HepG2 (cell line): Measurements from ENCODE around the gene INHBE. TPM values are rescaled to one million over a fixed set of nuclear protein-coding genes. Genes with fewer than 3 reads are reported as not detected.

Source experiments
- CENPX ChIP-seq: sonication (generic); formaldehyde crosslinking; IDR thresholded peaks from 2 replicates; pipeline ENCODE4 v1.9.0; 2021; ENCODE audit warnings: mild to moderate bottlenecking, missing genetic modification reagents, moderate library complexity
- HNRNPL ChIP-seq: fragments of 200-400 bp; formaldehyde crosslinking; IDR thresholded peaks from 2 replicates; pipeline ENCODE4 v1.6.1; 2017; ENCODE audit warnings: mild to moderate bottlenecking, low read depth, low read length
- TGIF2 ChIP-seq: IDR thresholded peaks from 2 replicates; pipeline ENCODE4 v1.6.1; 2016; ENCODE audit warnings: control low read depth, missing compliant biosample characterization
- ZBTB42 ChIP-seq: sonication (generic); formaldehyde crosslinking; IDR thresholded peaks from 2 replicates; pipeline ENCODE4 v1.5.0; 2020; ENCODE audit warnings: mild to moderate bottlenecking, missing genetic modification reagents
- ZKSCAN1 ChIP-seq: fragments of 150-350 bp; IDR thresholded peaks from 2 replicates; pipeline ENCODE4 v1.6.1; 2014; ENCODE audit warnings: low read length
- ZNF143 ChIP-seq: sonication (generic); formaldehyde crosslinking; IDR thresholded peaks from 2 replicates; pipeline ENCODE4 v1.4.0; 2020; ENCODE audit warnings: missing genetic modification reagents
- ZNF225 ChIP-seq: sonication (generic); formaldehyde crosslinking; IDR thresholded peaks from 2 replicates; pipeline ENCODE4 v1.4.0; 2020; ENCODE audit warnings: mild to moderate bottlenecking, missing genetic modification reagents
- ZNF33A ChIP-seq: sonication (generic); formaldehyde crosslinking; IDR thresholded peaks from 2 replicates; pipeline ENCODE4 v1.5.1; 2020; ENCODE audit warnings: missing genetic modification reagents, mild to moderate bottlenecking, moderate library complexity, borderline replicate concordance
- polyA plus RNA-seq, 8 experiments: library from polyadenylated mRNA; depleted of rRNA in 3 of 8; stranded (reverse) in 7 of 8; unstranded in 1 of 8; fragments of >200 nt; fragmentation: Illumina TruSeq in 4 of 8; extraction: Trizol in 4 of 8; gene quantifications; 2 replicates each; pipeline versions ENCODE4 v1.2.1 to v1.2.3, GENCODE V29; 2011 to 2016; ENCODE audit warnings: low read depth in 4 of 8, missing spikeins in 1 of 8, mixed read lengths in 1 of 8; ENCODE audit not compliant: insufficient read depth in 1 of 8
- total RNA-seq, 5 experiments: library from RNA; depleted of rRNA; stranded (reverse); fragments of >200 nt; fragmentation: Illumina TruSeq; extraction: Trizol; gene quantifications; 2 replicates each; pipeline ENCODE4 v1.2.3, GENCODE V29; 2016; ENCODE audit warnings: low read depth in 1 of 5
- TF ChIP-seq, protein P1 (sequence below): sonication (generic); formaldehyde crosslinking; IDR thresholded peaks from 2 replicates; pipeline ENCODE4 v1.9.0; 2022; ENCODE audit warnings: missing genetic modification reagents, mild to moderate bottlenecking, borderline replicate concordance
- TF ChIP-seq, protein P2 (sequence below): sonication (generic); formaldehyde crosslinking; IDR thresholded peaks from 2 replicates; pipeline ENCODE4 v1.5.1; 2020; ENCODE audit warnings: mild to moderate bottlenecking, missing genetic modification reagents, borderline replicate concordance
- TF ChIP-seq, protein P3 (sequence below), 2 experiments: fragments of 450-650 bp in 1 of 2; sonication (generic) in 1 of 2; formaldehyde crosslinking; IDR thresholded peaks; 2 replicates each; pipeline versions ENCODE4 v1.5.0 to v1.8.0; 2020 to 2022; ENCODE audit warnings: mild to moderate bottlenecking in 1 of 2, missing genetic modification reagents in 1 of 2

The INHBE gene
- total and polyA plus RNA-seq, 2 of the 13 experiments (the other 11 are each of a cell fraction or from before 2014, with no cell fraction given): 17.0 to 32.0 TPM

DNA sequence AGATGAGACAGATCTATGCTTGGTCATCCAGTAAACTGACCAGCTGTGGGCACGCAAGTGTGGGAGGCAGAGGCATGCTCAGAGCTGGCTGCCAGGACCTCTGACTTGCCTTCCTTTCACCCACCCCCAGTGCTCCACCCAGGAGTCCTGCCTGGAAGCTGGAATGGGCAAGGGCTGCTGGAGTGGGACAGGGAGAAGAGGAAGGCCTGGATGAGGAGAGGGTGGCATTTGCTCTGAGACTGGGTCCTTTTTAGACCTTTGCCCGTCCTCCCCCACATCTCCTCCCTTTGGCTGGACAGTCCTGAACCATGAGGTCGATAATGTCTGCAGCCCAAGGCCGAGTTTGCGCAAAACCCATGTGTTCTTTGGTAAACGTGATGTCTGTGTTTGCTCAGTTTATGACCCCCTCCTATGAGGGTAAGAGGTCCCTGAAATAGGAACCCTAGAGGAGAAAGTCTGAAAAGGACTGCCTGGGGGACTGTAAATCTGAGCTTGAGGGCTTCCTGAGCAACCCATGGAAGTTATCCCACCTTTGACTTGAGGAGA is 3.8 kb upstream of the INHBE start (continued):
- TF ChIP-seq ZNF33A (CRISPR knock-in tag) (peak; percentile 87; the same call in 1 of the 2 replicates), ZNF143 (no peak), ZBTB42 (CRISPR knock-in tag) (no peak), ZKSCAN1 (no peak), TGIF2 (CRISPR knock-in tag) (peak; percentile 87; the same call in 1 of the 2 replicates), CENPX (CRISPR knock-in tag) (no peak), HNRNPL (peak; percentile 89), ZNF225 (CRISPR knock-in tag) (peak; percentile 82; the same call in 1 of the 2 replicates)
- TF ChIP-seq, protein P1, sequence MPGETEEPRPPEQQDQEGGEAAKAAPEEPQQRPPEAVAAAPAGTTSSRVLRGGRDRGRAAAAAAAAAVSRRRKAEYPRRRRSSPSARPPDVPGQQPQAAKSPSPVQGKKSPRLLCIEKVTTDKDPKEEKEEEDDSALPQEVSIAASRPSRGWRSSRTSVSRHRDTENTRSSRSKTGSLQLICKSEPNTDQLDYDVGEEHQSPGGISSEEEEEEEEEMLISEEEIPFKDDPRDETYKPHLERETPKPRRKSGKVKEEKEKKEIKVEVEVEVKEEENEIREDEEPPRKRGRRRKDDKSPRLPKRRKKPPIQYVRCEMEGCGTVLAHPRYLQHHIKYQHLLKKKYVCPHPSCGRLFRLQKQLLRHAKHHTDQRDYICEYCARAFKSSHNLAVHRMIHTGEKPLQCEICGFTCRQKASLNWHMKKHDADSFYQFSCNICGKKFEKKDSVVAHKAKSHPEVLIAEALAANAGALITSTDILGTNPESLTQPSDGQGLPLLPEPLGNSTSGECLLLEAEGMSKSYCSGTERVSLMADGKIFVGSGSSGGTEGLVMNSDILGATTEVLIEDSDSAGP (CRISPR knock-in tag): peak; percentile 72
- TF ChIP-seq, protein P2, sequence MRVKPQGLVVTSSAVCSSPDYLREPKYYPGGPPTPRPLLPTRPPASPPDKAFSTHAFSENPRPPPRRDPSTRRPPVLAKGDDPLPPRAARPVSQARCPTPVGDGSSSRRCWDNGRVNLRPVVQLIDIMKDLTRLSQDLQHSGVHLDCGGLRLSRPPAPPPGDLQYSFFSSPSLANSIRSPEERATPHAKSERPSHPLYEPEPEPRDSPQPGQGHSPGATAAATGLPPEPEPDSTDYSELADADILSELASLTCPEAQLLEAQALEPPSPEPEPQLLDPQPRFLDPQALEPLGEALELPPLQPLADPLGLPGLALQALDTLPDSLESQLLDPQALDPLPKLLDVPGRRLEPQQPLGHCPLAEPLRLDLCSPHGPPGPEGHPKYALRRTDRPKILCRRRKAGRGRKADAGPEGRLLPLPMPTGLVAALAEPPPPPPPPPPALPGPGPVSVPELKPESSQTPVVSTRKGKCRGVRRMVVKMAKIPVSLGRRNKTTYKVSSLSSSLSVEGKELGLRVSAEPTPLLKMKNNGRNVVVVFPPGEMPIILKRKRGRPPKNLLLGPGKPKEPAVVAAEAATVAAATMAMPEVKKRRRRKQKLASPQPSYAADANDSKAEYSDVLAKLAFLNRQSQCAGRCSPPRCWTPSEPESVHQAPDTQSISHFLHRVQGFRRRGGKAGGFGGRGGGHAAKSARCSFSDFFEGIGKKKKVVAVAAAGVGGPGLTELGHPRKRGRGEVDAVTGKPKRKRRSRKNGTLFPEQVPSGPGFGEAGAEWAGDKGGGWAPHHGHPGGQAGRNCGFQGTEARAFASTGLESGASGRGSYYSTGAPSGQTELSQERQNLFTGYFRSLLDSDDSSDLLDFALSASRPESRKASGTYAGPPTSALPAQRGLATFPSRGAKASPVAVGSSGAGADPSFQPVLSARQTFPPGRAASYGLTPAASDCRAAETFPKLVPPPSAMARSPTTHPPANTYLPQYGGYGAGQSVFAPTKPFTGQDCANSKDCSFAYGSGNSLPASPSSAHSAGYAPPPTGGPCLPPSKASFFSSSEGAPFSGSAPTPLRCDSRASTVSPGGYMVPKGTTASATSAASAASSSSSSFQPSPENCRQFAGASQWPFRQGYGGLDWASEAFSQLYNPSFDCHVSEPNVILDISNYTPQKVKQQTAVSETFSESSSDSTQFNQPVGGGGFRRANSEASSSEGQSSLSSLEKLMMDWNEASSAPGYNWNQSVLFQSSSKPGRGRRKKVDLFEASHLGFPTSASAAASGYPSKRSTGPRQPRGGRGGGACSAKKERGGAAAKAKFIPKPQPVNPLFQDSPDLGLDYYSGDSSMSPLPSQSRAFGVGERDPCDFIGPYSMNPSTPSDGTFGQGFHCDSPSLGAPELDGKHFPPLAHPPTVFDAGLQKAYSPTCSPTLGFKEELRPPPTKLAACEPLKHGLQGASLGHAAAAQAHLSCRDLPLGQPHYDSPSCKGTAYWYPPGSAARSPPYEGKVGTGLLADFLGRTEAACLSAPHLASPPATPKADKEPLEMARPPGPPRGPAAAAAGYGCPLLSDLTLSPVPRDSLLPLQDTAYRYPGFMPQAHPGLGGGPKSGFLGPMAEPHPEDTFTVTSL (CRISPR knock-in tag): peak; percentile 97
- TF ChIP-seq, protein P3, sequence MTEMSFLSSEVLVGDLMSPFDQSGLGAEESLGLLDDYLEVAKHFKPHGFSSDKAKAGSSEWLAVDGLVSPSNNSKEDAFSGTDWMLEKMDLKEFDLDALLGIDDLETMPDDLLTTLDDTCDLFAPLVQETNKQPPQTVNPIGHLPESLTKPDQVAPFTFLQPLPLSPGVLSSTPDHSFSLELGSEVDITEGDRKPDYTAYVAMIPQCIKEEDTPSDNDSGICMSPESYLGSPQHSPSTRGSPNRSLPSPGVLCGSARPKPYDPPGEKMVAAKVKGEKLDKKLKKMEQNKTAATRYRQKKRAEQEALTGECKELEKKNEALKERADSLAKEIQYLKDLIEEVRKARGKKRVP (CRISPR knock-in tag; IDR thresholded peaks at IDR 0.05): peak in 1 of 2 experiments; percentile 93; a peak in 2 of 4 replicates
